HG02885 (cell line): Measurements from ENCODE around the gene CRYGA.
"Not testable (repeated sequence)": the region's sequence is repeated elsewhere in the genome, so short reads cannot be mapped to it uniquely, and the experiment has no call there.

ENCODE experiments used
- ATAC-seq: cut with Tn5 transposase; IDR thresholded peaks from one replicate; pipeline ENCODE4 v1.9.1; 2021; ENCODE audit warnings: mild to moderate bottlenecking; ENCODE audit not compliant: unreplicated experiment, poor library complexity

The CRYGA gene

DNA sequence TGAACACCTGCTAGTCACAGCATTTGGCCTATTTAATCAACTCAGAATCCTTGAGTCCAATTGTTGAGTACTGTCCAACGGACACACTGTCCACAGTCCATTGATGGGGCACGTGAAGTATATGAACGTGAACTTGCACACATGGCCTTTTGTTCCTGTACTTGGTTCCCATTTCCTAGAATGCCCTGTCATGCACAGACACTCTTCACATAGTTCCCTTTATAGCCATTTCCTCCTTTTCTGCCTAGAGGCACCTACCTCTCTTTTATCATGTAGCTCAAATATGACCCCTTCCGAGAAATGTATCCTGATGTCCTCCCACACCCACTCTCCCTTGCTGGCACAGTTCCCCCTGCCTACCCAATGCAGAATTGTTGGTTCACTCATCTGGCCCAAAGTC, 8.7 kb upstream of the CRYGA start:
- no peak for ATAC-seq

DNA sequence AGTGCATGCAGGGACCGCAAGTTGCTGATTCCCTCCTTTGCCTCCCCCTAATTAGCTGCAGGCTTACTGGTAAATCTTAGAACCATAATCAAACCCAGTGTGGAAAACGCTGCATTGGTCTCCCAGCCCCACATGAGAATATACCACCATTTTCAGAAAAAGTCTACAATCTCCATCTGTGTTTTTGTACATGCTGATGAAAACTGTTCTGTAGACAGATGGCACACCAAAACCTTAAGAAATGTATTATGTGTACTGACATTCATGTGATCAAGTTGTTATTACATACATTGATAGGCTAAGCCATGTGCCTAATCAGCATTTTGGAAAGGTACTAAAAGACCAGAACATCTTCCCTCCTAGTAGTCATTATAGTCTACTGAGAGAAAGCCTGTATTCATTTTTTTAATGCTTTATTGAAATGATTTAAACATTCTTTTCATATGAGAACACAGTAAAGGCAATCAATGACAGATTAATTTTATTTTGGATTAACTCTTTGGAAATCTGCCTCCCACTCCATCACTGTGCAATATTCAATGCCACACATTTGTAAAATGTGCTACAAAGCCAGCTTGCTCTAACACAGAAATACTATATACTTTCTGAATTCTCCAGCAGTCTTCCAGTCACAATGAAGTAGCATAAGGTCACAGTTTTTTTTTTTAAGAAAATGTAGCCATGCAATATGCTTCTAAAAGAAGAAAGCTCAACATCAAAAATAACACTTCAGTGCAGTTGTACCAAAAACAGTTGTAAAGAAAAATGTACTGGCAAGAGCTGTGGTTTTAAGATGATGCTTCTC, 1.8 kb upstream of the CRYGA start:
- no peak for ATAC-seq

DNA sequence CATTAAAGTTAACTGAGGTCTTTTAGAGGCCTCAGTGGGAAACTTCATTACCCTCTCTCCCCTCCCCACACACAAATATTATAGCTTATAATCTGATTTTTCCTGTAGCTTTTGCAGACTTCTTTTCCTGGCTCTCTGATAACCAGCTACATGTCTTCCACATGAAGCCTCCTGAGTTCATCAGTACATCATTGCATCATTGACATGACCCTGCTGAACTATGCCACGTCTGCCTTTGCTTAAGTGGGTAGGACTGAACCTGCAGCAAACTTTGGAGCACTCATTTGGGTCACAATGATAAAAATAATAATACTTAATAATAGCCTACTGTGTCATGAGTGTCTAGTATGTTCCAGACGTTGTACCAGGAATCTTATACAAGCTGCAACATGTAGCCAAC, 7.0 kb downstream of the CRYGA start:
- no peak for ATAC-seq

DNA sequence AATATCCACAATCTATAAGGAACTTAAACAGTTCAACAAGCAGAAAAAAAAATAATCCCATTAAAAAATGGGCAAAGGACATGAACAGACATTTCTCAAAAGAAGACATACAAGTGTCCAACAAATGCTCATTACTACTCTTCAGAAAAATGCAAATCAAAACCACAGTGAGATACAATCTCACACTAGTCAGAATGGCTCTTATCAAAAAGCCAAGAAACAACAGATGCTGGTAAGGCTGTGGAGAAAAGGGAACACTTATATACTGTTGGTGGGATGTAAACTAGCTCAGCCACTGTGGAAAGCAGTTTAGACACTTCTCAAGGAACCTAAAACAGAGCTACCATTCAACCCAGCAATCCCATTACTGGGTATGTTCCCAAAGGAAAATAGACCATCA, 10.2 kb downstream of the CRYGA start:
- no peak for ATAC-seq

DNA sequence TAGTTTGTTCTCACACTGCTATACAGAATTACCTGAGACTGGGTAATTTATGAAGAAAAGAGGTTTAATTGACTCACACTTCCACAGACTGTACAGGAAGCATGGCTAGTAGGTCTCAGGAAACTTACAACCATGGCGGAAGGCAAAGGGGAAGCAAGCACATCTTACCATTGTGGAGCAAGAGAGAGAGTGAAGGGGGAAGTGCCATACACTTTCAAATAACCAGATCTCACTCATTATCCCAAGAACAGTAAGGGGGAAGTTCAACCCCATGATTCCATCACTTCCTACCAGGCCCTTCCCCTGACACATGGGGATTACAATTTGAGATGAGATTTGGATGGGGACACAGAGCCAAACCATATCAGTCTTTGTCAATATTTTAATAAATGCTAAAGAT, 12.4 kb downstream of the CRYGA start:
- ATAC-seq = no peak

DNA sequence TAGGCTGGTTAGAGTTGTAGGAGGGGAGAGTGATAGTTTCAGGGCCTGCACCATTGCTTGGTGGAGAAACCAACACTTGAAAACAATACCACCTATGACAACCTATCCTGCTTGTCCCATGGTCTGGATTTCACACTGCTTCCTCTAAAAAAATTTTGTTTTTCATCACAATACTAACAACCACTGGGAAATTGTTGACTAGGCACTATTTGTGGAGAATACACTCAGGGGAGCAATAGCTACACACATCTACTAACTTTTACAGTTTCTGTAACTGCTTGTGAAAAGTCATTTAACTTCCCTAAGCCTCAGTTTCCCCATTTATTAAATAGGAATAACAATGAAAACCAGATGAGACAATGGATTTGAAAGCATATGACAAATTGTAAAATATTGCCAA, 13.3 kb downstream of the CRYGA start:
- no peak for ATAC-seq

DNA sequence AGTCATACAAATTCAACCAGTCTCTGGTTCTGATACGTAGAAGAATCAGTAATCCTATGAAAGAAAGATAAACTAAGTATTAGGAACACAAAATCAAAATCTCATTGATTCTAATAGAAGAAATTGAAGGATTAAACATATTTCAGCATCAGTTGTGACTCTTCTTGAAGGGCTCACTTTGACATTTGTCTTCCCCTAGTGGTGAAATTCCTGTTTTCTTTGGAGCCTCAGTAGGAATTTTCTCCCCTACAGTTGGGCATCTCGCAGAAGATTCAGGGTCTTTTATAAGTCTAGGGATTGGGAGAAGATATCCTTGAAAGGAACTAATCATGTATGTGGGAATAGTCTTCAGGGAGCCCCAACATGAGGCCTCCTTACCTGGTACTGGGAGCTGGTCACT, 14.6 kb downstream of the CRYGA start:
- no peak for ATAC-seq

DNA sequence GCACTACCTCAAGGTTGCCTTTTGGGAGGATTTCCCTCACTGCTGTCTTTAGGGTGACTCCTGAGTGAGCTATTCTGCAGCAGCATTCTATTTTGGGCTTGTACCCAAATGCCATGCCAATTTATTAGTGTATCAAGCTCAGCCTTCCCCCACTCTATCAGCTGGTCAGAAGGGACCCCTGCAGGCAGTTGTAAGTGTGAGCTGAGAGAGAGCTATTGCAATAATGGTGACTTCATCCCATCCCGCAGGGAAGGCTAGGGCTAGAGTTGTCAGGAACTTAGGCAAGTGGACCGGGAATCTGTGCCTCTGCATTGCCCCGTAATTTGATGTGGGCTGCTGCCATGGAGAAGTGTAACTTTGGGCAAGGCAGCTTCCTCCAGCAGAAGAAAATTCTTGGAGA, 15.6 kb downstream of the CRYGA start:
- no peak for ATAC-seq

DNA sequence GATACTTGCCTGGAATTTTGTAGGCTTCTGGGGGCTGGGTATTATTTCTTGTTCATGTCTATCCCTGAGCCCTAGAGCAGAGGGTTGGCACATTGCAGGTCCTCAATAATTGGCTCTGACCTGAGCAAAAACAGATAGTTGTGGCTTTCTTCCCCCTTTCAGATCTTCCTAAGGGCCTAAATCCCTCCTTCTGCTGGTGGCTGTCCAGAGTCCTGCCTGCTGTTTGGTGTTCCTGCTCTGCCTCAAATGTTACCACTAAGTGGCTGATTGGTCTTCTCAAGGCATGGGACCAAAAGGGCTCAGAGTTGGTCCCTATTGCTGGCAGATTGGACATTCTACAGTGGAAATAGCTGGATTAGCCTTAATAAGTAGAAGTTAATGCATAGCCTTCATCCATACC, 16.4 kb downstream of the CRYGA start:
- ATAC-seq = no peak

DNA sequence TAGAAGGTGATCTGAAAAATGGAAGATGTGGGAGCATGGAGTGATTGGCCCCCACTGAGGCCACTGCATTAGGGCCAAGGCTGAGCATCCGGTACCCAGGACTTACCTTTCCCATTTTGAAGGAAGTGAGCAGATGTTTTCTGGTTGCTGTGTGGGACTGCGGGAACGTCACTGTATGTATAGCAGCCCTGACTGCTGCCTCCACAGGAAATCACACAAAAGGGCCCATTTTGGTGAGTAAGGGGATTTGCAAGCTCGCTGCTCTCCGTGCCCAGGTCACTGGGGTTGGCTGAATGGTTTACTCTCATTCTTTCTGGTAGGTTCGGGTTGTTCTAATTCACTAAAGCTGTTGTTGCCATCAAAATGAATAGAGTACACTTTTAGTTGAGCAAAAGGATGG, 17.4 kb downstream of the CRYGA start, which contains the start of gene CRYGB:
CRYGB (minus strand) TSS at position 153 of the 400 bp plus-strand sequence; CDS start at position 115, 38 bp downstream.
- ATAC-seq = no peak

DNA sequence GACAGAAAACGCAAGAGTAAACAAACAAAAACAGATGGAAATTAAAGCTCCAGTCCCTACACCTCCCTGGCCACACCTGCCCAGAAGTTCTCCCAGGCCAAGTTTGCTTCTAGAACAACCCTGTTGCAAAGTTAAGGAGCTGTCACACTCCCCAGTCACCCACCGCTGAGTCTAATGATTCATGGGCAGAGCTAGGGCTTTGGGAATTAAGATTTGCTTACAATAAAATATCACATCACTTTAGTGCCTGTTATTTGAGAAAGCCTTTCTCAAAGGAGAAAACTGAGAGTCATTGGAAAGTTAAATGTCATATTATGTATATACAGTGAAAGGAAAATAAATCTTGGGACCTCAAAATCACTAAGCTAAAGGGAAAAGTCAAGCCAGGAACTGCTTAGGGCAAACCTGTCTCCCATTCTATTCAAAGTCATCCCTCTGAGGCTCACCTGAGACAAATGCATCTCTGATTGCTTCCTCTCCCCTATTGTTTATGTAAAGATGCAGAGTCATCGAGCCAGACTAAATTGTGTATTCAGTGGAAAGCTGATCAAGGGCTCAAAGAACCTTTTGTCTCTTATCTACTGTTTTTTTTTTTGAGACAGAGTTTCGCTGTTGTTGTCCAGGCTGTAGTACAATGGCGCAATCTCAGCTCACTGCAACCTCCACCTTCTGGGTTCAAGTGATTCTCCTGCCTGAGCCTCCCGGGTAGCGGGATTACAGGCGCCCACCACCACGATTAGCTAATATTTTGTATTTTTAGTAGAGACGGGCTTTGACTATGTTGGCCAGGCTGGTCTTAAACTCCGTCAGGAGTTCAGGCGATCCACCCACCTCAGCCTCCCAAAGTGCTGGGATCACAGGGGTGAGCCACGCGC, 20.2 kb downstream of the CRYGA start:
- no peak for ATAC-seq

DNA sequence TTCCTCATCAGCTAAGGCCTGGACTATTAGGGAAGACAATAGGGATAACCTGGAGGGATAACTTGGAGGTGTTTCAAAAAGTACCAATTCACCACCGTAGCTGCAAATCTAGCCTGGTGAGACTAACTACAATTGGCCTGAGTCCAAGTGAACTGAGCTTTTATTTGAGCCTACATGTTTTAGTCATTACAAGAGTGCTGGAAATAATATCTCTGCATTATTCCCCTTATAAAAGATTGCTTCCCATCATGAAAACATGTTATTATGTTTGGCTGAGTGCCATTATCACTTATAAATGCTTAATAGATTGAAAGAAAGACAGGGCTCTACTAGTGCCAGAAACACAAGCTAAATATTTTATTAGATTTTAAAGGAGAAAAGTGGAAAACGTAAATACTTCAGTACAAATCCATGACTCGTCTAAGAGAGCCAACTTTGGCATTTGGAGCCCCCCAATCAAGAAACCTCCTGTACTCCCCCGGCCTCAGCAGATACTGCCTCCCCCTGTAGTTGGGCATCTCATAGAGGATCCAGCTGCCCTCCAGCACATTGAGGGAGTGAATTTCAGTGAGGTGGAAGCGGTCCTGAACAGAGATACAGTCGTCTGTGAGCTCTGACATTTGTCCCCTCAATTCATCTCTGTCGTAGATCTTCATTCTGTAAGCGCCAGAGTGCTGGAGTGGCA, 21.0 kb downstream of the CRYGA start:
- ATAC-seq = no peak

DNA sequence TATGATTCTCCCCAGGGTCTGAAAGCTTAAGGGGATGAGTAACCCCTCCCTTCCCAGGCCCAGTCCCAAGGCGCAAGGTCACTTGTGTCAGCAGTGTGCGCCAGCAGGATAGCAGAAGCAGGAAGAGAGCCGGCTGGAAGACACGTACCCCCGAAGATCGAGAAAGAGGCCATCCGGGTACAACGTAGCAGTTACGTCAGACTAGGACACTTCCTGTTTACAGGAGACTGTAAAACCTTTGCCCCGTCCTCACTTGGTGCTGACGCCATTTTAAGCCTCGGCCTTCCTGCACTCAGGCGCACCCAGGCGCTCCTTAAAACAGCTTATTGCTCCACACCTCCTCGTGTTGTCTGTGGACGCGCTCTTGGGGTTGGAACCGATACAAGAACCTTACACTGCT, 23.9 kb downstream of the CRYGA start:
- no peak for ATAC-seq

DNA sequence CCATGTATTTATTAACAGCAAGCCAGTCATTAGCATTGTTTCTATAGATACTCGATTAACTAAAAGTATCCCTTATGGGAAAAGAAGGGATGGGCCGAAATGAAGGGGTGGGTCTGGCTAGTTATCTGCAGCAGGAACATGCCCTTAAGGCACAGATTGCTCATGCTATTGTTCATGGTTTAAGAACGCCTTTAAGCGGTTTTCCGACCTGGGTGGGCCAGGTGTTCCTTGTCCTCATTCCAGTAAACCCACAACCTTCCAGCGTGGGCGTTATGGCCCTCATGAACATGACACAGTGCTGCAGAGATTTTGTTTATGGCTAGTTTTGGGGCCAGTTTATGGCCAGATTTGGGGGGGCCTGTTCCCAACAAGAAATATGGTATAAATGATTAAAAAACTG, 25.1 kb downstream of the CRYGA start:
- not testable (repeated sequence) for ATAC-seq

DNA sequence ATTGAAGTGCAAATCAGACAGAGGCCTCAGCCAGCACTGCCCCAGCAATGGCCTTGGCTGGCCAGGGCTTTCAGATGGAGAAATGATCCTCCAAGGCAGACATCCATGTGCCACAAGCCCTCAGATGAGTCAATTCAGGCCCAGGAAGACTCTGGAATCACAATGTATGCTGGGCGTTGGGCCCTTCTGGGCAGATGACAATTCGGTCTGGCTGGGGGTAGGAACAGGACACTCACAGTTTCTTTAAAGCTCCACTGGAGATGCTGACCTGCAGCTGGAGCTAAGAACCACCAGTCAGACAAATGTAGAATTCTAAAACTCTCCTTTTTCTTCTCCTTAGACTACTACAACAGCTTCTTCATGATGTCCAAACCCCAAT, 26.7 kb downstream of the CRYGA start:
- ATAC-seq = no peak

DNA sequence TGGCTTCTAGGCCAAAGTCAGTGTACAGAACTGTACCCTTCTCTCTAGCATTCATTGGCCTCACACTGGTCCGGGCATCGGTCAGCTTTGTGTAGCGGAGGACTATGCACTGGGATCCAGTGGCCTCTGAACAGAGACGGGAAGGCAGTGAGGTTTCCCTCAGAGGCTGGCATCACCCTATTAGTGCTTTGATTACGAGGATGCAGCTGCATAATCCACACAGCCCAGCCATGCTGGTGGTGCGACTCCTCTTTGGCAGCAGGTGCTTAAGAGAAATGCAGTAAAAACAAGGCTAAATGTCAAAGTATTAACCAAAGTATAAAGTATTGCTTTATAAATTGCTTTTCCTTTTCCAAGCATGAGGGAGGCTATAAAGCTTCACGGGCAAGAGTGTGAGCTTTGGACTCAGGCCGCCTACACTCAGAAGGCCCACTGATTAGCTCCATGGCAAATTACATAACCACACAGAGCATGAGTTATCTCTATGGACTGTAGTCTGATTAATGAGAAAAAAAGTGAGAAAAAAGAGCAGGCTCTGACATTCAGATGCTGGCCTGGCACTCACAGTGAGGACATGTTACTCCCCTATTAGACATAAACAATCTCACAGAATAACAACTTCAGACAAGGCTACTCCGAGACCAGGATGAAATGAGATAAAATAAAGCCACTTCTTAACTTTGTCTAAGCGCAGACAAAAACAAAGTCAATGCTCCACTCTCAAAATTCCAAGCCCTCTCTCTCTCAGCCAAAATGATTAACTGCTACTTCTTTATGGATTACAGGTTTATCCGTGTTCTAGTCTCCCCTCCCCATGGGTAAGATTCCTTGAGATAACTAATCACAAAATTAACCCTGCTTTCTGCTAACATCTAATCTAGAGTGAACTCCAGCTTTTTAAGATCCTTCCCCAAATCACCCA, 27.3 kb downstream of the CRYGA start:
- no peak for ATAC-seq

DNA sequence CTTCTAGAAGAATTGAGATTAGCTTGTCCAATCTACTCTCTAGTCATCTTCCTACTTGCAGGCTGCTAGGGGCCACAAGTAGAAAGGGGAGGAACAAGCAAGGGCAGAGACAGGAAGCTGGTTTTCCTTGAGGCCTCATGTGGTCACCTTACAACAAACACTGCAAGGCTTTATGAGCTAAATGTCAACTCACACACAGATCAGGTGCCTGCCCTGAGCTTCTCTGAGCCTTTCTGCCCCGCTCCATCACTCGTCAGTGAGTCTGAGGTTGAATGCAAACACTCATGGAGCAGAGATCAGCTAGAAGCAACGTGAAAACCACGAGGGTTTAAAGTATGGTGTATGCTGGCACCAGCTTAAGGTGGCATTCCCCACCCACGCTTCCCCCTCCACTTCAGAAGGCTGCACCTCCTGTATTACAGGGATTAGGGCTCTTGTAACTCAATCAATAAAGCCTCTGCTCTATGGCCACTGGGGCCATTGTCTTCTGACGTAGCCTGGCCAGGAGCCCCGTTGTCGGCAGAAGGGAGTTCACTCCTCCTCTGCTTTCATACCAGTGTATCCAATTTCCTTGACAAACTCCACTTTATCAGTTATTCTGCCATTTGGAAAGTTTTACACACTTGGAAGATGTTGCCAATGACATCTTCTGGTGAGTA, 28.3 kb downstream of the CRYGA start:
- peak; percentile 77 for ATAC-seq

DNA sequence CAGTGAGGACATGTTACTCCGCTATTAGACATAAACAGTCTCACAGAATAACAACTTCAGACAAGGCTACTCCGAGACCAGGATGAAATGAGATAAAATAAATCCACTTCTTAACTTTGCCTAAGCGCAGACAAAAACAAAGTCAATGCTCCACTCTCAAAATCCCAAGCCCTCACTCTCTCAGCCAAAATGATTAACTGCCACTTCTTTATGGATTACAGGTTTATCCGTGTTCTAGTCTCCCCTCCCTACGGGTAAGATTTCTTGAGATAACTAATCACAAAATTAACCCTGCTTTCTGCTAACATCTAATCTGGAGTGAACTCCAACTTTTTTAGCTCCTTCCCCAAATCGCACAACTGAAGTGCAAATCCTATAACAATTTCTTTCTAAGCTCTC, 32.7 kb downstream of the CRYGA start:
- no peak for ATAC-seq
